Activated naive CD4-positive, alpha-beta T cell (primary cell): Measurements from ENCODE around the gene AGAP1.

Source experiments
- DNase-seq, 4 experiments: peaks; one replicate each; lab custom pipeline; 2025; lab: John Stamatoyannopoulos, UW

The AGAP1 gene

DNA sequence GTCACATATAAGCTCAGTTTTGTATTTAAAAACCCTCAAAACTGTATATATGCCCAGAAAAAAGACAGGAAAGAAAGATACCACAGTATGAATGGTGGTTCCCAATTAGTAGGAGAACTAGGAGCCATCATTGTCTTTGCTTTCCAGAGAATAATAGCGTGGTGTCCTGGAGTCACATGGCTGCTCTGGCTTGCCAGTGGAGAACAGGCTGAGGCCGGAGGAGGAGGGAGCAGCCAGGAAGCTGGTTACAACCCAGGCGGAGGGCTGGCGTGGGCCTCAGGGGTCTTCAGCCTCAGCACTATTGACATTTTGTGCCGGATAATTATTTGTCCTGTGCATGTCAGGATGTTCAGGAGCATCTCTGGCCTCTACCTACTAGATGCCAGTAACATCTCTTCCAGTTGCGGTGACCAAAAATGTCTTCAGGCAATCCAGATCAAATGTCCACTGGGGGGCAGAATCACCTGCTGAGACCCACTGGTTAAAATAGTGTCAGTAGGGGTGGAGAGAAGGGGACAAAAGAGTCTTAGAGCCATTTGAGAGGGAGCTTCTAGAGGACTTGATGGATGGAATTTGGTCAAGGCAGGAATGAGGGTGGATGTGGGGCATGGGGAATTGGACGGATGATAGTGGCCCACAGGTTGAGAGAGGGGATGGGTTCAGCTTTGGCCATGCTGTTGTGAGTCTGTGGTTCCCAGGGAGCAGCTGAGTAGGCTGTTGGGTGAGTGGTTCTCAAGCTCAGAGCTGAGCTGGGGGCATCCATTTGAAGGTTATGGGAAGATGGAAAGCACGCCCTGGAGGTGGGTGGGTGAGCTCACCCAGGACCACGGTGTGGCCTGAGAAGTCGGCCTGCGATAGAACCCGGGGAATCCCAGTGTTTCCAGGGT is 144.9 kb downstream of the AGAP1 start:
- DNase-seq: no peak

- no peak for DNase-seq
Observed at GRCh38 chr2:235639428-235639773, 145.6 kb downstream of the AGAP1 start.

- DNase-seq: no peak
Observed at GRCh38 chr2:235639885-235640284, 146.0 kb downstream of the AGAP1 start.

DNA sequence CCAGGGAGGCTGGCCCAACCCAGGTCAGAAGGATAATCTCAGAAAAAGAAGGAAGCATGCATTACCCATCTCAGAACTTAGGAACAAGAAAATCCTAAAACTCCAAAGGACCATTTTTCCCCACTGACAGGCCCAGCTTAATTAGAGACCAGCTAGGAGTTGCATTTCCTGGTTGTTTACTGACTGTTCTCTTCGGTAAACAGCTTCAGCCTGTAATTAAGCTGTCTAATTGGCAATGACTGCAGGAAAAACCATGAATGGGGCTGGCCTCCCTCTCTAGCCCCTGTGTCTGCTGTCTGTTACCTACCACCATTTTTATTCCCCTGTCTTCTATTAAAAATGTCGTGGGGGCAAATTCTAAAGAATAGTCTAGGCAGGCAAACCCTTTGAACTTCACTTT is 146.5 kb downstream of the AGAP1 start:
- DNase-seq: no peak

- DNase-seq: no peak
Observed at GRCh38 chr2:235640926-235641723, 147.3 kb downstream of the AGAP1 start.

DNA sequence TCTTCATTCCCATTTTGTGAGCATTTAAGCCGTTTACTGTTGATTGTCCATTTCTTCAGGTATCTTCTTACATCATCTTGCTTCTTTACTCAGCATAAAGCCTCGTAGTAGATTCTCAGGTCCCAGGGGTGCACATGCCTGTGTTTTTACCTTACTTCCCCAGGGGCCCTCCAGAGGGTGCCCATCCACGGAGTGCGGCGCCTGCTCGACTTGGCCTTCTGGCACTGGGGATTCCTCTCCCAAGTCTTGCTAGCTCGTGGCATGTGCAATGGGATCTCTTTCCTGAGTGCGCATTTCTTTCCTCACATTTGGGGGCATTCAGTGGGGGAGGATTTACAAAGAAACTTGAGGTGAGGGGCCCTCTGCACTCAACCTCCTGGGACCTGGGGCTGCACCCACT is 148.1 kb downstream of the AGAP1 start:
- DNase-seq: no peak

GRCh38 chr2:235642446-235643098 is 148.7 kb downstream of the AGAP1 start:
- no peak for DNase-seq

- no peak for DNase-seq
Observed at GRCh38 chr2:235643680-235644511, 150.1 kb downstream of the AGAP1 start.

- no peak for DNase-seq
Observed at GRCh38 chr2:235647264-235647663, 153.4 kb downstream of the AGAP1 start.

GRCh38 chr2:235647877-235648276 is 154.0 kb downstream of the AGAP1 start:
- no peak for DNase-seq

GRCh38 chr2:235649418-235649817 is 155.6 kb downstream of the AGAP1 start:
- no peak for DNase-seq

DNA sequence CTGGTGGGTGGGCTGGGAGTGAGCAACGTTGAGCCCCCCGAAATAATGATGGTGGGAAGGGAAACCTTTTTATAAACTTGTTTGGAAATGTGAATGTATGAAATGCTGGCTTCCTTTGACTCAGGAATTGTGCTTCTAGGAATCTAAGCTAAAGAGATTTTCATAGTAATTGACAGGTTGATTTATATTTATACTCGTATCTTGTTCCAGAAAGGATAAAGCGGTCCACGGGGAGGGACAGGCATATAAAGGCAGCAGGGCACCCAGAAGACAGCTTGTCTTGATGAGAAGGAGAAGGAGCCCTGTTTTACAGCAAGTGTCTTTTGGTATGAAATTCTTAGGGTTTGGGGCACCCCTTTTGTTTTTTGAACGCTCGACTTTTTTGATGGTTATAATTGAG is 157.8 kb downstream of the AGAP1 start:
- no peak for DNase-seq

GRCh38 chr2:235654103-235654813 is 160.4 kb downstream of the AGAP1 start:
- DNase-seq: no peak

GRCh38 chr2:235658351-235659174 is 164.7 kb downstream of the AGAP1 start:
- DNase-seq: no peak

DNA sequence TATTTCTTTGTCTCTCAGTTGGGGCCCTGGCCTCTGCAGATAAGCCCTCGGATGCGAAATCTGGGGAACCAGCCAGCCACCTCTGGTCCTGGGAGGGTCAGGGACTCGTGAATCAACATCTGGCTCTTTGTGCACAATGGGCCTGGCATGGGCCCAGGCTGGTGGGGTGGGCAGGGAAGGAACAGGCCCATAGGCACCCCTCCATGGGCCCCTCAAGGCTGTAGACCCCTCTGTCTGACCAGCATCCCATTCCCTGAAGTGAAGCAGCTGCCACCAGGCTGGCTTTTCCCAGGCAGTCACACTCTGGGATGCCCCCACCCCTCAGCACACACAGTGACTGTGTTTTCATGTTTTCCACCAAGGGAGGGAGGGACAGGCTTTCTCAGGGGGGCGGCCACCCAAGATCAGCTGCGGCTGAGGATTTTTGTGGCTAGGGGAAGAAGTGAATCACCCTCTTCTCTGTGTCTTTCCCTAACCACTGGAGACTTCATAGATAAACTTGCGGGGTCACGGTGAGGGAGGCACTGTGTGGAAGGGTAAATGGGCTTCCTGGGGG is 166.0 kb downstream of the AGAP1 start:
- no peak for DNase-seq

DNA sequence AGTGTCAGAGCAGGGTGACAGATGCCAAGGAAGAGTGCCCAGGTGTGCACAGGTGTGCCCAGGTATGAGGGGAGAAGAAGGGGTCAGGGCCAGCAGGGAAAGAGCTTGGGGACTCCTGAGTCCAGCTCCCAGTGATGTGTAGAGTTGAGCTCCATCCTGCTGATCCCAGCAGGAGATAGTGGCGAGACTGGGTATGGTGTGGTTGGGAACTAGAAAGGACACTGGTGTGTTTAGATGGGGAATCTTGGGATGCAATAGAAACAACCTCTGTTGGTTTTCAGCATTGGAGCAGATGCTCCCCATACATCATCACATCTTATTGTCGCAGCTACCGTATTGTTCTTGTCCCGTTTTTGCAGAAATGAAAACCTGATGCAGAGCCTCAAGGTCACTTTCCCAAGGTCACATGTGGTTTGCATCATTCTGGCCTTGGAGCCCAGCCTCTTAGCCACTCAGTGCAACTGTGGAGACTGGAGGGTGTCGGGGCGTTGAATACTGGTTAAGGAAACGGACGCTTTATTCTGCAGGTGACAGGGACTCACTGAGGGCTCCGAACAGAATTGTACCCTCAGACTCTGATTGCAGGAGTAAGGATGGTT is 166.7 kb downstream of the AGAP1 start:
- DNase-seq: no peak

- no peak for DNase-seq
Observed at GRCh38 chr2:235661167-235661937, 167.5 kb downstream of the AGAP1 start.

- DNase-seq: no peak
Observed at GRCh38 chr2:235661952-235662351, 168.1 kb downstream of the AGAP1 start.

DNA sequence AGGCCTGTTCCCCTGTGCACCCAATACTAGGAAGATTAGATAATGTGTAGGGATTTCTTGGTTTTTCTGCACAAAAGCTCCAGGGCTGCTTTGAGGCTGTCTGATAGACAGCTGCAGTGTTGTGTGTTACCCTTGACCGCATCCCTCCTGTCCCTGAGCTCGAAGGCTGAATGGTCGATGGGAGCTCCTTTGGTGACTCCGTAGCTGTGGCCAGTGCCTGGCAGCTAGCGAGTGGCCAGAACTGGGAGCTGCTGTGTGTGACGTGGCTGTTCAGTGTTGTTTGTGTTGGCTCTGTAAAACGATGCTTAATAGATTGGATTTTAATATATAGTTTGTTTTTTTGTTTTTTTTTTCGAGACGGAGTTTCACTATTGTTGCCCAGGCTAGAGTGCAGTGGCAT is 170.0 kb downstream of the AGAP1 start:
- no peak for DNase-seq
